Fibroblast of pulmonary artery (primary cell): ENCODE results near the gene PWP2.
"Not testable (repeated sequence)": the region's sequence is repeated elsewhere in the genome, so short reads cannot be mapped to it uniquely, and the experiment has no call there.

Experiments
- DNase-seq: peaks from one replicate; pipeline ENCODE4 v3.0.0-alpha.2; 2010; ENCODE audit warnings: low read depth
- H3K4me3 ChIP-seq: replicated peaks from 2 replicates; pipeline ENCODE4 v1.5.1; 2011; ENCODE audit warnings: low read depth, mild to moderate bottlenecking, control low read depth, low read length, moderate library complexity

The PWP2 gene

GRCh38 chr21:44150255-44150654 is 43.1 kb downstream of the PWP2 start:
- H3K4me3 ChIP-seq, DNase-seq: not testable (repeated sequence)

GRCh38 chr21:44153214-44153888 is 46.2 kb downstream of the PWP2 start:
- H3K4me3 ChIP-seq, DNase-seq: not testable (repeated sequence)

- not testable (repeated sequence) for H3K4me3 ChIP-seq, DNase-seq
Observed at GRCh38 chr21:44153889-44154228, 46.7 kb downstream of the PWP2 start.

GRCh38 chr21:44154816-44155230 is 47.6 kb downstream of the PWP2 start:
- not testable (repeated sequence) for DNase-seq, H3K4me3 ChIP-seq

- DNase-seq: not testable (repeated sequence)
Observed at GRCh38 chr21:44155231-44155993, 48.2 kb downstream of the PWP2 start.

GRCh38 chr21:44155994-44156380 is 48.8 kb downstream of the PWP2 start:
- not testable (repeated sequence) for DNase-seq, H3K4me3 ChIP-seq

More at GRCh38 chr21:44155231-44155993, 48.2 kb downstream of the PWP2 start:
- not testable (repeated sequence) for H3K4me3 ChIP-seq

GRCh38 chr21:44157439-44158081 is 50.4 kb downstream of the PWP2 start:
- not testable (repeated sequence) for H3K4me3 ChIP-seq, DNase-seq

GRCh38 chr21:44158082-44158468 is 50.9 kb downstream of the PWP2 start:
- not testable (repeated sequence) for H3K4me3 ChIP-seq, DNase-seq

GRCh38 chr21:44159349-44160297 is 52.4 kb downstream of the PWP2 start:
- not testable (repeated sequence) for H3K4me3 ChIP-seq, DNase-seq

GRCh38 chr21:44160298-44160672 is 53.1 kb downstream of the PWP2 start:
- not testable (repeated sequence) for H3K4me3 ChIP-seq

GRCh38 chr21:44160821-44161220 is 53.6 kb downstream of the PWP2 start:
- DNase-seq, H3K4me3 ChIP-seq: not testable (repeated sequence)

More at GRCh38 chr21:44160298-44160672, 53.1 kb downstream of the PWP2 start:
- DNase-seq: not testable (repeated sequence)

- not testable (repeated sequence) for H3K4me3 ChIP-seq
Observed at GRCh38 chr21:44163167-44163653, 56.0 kb downstream of the PWP2 start.

GRCh38 chr21:44165933-44166332 is 58.7 kb downstream of the PWP2 start:
- not testable (repeated sequence) for DNase-seq, H3K4me3 ChIP-seq

More at GRCh38 chr21:44163167-44163653, 56.0 kb downstream of the PWP2 start:
- DNase-seq: not testable (repeated sequence)

- not testable (repeated sequence) for DNase-seq, H3K4me3 ChIP-seq
Observed at GRCh38 chr21:44167527-44167926, 60.3 kb downstream of the PWP2 start.

GRCh38 chr21:44170326-44170725 is 63.1 kb downstream of the PWP2 start:
- H3K4me3 ChIP-seq, DNase-seq: not testable (repeated sequence)

GRCh38 chr21:44170863-44171262 is 63.7 kb downstream of the PWP2 start:
- not testable (repeated sequence) for DNase-seq, H3K4me3 ChIP-seq

- DNase-seq: not testable (repeated sequence)
Observed at GRCh38 chr21:44171962-44172572, 64.9 kb downstream of the PWP2 start.

GRCh38 chr21:44172741-44173140 is 65.5 kb downstream of the PWP2 start:
- DNase-seq, H3K4me3 ChIP-seq: not testable (repeated sequence)

More at GRCh38 chr21:44171962-44172572, 64.9 kb downstream of the PWP2 start:
- H3K4me3 ChIP-seq: not testable (repeated sequence)
